Measurements from ENCODE around the gene PTPRM. TPM values are rescaled to one million over a fixed set of nuclear protein-coding genes. Genes with fewer than 3 reads are reported as not detected.

Gene PTPRM
- total RNA-seq, 1 experiment from 2014 or later, result 100.0 TPM

DNA sequence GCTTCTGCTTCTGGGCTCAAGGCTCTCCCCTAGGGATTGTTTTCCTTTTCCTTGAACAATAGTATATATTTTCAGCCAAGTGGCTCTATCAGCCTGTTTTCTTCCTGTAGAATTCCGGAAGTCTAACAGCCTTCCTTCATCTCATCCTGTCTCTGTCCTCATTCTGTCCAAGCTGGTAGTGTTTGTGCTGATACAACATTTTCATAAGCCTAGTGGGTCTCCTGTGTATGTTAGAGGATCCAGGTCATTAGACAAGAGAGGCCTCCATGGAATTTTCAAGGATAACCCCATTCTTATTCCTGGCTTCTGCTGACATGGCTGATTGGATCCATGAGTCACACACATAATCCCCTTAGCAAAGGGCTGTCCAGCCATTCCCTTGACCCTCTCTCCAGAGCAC lies 467.6 kb downstream of the PTPRM start:
- Histone ChIP-seq H3K27me3 (replicated peaks; ENCODE audit: control insufficient read depth, insufficient read depth, low read length) (no peaks in the 10 kb centered on the region), H3K9me3 (no peaks in the 10 kb centered on the region), H3K36me3 (ENCODE audit: control insufficient read depth, insufficient read depth, low read length) (no peaks in the 10 kb centered on the region), H3K4me3 (ENCODE audit: low read depth, low read length) (no peak overlapping the region), H3K4me1 (no peaks in the 10 kb centered on the region)
- no peak for DNase-seq
- TF ChIP-seq, protein P1, sequence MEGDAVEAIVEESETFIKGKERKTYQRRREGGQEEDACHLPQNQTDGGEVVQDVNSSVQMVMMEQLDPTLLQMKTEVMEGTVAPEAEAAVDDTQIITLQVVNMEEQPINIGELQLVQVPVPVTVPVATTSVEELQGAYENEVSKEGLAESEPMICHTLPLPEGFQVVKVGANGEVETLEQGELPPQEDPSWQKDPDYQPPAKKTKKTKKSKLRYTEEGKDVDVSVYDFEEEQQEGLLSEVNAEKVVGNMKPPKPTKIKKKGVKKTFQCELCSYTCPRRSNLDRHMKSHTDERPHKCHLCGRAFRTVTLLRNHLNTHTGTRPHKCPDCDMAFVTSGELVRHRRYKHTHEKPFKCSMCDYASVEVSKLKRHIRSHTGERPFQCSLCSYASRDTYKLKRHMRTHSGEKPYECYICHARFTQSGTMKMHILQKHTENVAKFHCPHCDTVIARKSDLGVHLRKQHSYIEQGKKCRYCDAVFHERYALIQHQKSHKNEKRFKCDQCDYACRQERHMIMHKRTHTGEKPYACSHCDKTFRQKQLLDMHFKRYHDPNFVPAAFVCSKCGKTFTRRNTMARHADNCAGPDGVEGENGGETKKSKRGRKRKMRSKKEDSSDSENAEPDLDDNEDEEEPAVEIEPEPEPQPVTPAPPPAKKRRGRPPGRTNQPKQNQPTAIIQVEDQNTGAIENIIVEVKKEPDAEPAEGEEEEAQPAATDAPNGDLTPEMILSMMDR (IDR thresholded peaks at IDR 0.05; ENCODE audit: insufficient read depth in 1 of 2, low read depth in 1 of 2, low read length in 1 of 2, severe bottlenecking in 1 of 2, unreplicated experiment in 1 of 2), result no peak
- H3K27me3 Mint-ChIP-seq (ENCODE audit: insufficient read depth, unreplicated experiment), result no peaks in the 10 kb centered on the region
- no peak overlapping the region for H3K4me3 Mint-ChIP-seq (ENCODE audit: unreplicated experiment)
- no TSS peak for BruUV-seq (replicated peaks)
- H3K4me1 Mint-ChIP-seq (ENCODE audit: low read depth, unreplicated experiment), result peaks cover 5% of the 10 kb centered on the region
- POLR2A ChIA-PET, result no interaction called here
- peaks cover 9% of the 10 kb centered on the region for H3K36me3 Mint-ChIP-seq (ENCODE audit: insufficient read depth, unreplicated experiment)
- H3K27ac Mint-ChIP-seq (ENCODE audit: unreplicated experiment), result no peak overlapping the region
- CTCF ChIA-PET, result no interaction called here
- intact Hi-C loops (cut with micrococcal nuclease; ENCODE audit: unreplicated experiment), result no loop called here
- H3K9me3 Mint-ChIP-seq (ENCODE audit: unreplicated experiment), result no peaks in the 10 kb centered on the region

DNA sequence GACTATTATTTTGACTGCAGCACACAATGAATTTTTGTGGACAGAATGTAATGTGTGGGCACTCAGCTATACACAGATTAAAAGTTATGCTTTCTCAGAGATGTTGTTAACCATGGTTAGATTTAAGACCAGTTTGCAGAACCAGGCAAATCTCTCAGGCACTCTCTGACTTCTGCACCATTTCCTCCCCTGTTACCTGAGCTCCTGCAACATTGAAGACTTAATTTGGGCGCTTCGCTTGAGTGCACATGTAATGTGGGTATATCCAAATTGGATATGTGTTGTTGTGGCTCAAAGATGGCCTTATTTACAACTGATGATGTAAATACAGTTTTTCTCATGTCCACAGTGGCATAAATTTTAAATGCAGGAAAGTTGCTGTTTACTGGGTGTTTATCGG lies 469.4 kb downstream of the PTPRM start:
- no TSS peak for BruUV-seq (replicated peaks)
- no peak overlapping the region for H3K27ac Mint-ChIP-seq (ENCODE audit: unreplicated experiment)
- H3K36me3 Mint-ChIP-seq (ENCODE audit: insufficient read depth, unreplicated experiment), result peaks cover 5% of the 10 kb centered on the region
- TF ChIP-seq, protein P1 (IDR thresholded peaks at IDR 0.05; ENCODE audit: insufficient read depth in 1 of 2, low read depth in 1 of 2, low read length in 1 of 2, severe bottlenecking in 1 of 2, unreplicated experiment in 1 of 2), result no peak
- H3K9me3 ChIP-seq, result no peaks in the 10 kb centered on the region
- POLR2A ChIA-PET, result no interaction called here
- H3K4me1 Mint-ChIP-seq (ENCODE audit: low read depth, unreplicated experiment), result no peaks in the 10 kb centered on the region
- H3K27me3 Mint-ChIP-seq (ENCODE audit: insufficient read depth, unreplicated experiment), result no peaks in the 10 kb centered on the region
- H3K27me3 ChIP-seq (replicated peaks; ENCODE audit: control insufficient read depth, insufficient read depth, low read length), result no peaks in the 10 kb centered on the region
- no peaks in the 10 kb centered on the region for H3K9me3 Mint-ChIP-seq (ENCODE audit: unreplicated experiment)
- CTCF ChIA-PET, result no interaction called here
- no peak overlapping the region for H3K4me3 Mint-ChIP-seq (ENCODE audit: unreplicated experiment)
- intact Hi-C loops (cut with micrococcal nuclease; ENCODE audit: unreplicated experiment), result no loop called here
- no peak overlapping the region for H3K4me3 ChIP-seq (ENCODE audit: low read depth, low read length)
- no peak for DNase-seq
- no peaks in the 10 kb centered on the region for H3K36me3 ChIP-seq (ENCODE audit: control insufficient read depth, insufficient read depth, low read length)
- H3K4me1 ChIP-seq, result no peaks in the 10 kb centered on the region

DNA sequence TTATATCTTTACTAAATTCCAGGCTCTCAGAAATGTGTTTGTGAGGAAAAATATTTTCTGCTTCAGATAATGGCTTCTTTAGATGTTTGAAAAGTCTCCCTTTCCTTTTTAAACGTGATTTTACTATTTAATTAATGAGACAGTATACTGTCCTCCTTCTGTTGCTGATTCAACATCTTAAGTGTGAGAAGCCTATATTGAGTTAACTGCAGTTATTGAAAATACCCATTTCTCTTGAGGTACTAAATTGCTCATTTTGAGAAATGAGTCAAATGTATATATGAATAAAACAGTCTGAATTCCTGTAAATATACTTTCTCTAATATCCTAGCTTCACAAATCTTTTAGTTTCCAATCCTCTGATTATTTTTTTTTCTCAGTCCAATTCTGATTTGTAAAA lies 470.2 kb downstream of the PTPRM start:
- Histone ChIP-seq H3K27me3 (replicated peaks; ENCODE audit: control insufficient read depth, insufficient read depth, low read length) (no peaks in the 10 kb centered on the region), H3K9me3 (no peaks in the 10 kb centered on the region), H3K36me3 (ENCODE audit: control insufficient read depth, insufficient read depth, low read length) (no peaks in the 10 kb centered on the region), H3K4me3 (ENCODE audit: low read depth, low read length) (no peak overlapping the region), H3K4me1 (no peaks in the 10 kb centered on the region)
- H3K36me3 Mint-ChIP-seq (ENCODE audit: insufficient read depth, unreplicated experiment), result peaks cover 5% of the 10 kb centered on the region
- CTCF ChIA-PET, result no interaction called here
- POLR2A ChIA-PET, result no interaction called here
- no TSS peak for BruUV-seq (replicated peaks)
- DNase-seq, result no peak
- H3K9me3 Mint-ChIP-seq (ENCODE audit: unreplicated experiment), result no peaks in the 10 kb centered on the region
- no peaks in the 10 kb centered on the region for H3K27me3 Mint-ChIP-seq (ENCODE audit: insufficient read depth, unreplicated experiment)
- H3K4me1 Mint-ChIP-seq (ENCODE audit: low read depth, unreplicated experiment), result no peaks in the 10 kb centered on the region
- intact Hi-C loops (cut with micrococcal nuclease; ENCODE audit: unreplicated experiment), result no loop called here
- no peak overlapping the region for H3K27ac Mint-ChIP-seq (ENCODE audit: unreplicated experiment)
- H3K4me3 Mint-ChIP-seq (ENCODE audit: unreplicated experiment), result no peak overlapping the region
- TF ChIP-seq, protein P1 (IDR thresholded peaks at IDR 0.05; ENCODE audit: insufficient read depth in 1 of 2, low read depth in 1 of 2, low read length in 1 of 2, severe bottlenecking in 1 of 2, unreplicated experiment in 1 of 2), result no peak

Data from Caco-2 (cell line).